Keratinocyte (primary cell): Measurements from ENCODE around the gene GTF2IRD1. TPM values are rescaled to one million over a fixed set of nuclear protein-coding genes. Genes with fewer than 3 reads are reported as not detected.

Experiments
- DNase-seq: peaks from one replicate; pipeline ENCODE4 v3.0.0-alpha.2; 2011; ENCODE audit warnings: low read depth, missing footprints, low spot score
- FAIRE-seq: peaks from 2 replicates; lab custom pipeline; 2011; peaks lifted over from hg19 to GRCh38; lab: Jason Lieb, UNC
- H2AFZ ChIP-seq: 2 replicates; pipeline ENCODE4 v1.6.0; 2012; ENCODE audit warnings: low read length, control low read depth, inconsistent platforms; ENCODE audit not compliant: control insufficient read depth
- H3K27ac ChIP-seq: 2 replicates; pipeline ENCODE4 v1.5.1; 2011; ENCODE audit warnings: low read length; ENCODE audit not compliant: control insufficient read depth, insufficient read depth
- H3K27me3 ChIP-seq: 3 replicates; pipeline ENCODE4 v1.6.0; 2011; ENCODE audit warnings: low read length; ENCODE audit not compliant: control insufficient read depth, insufficient read depth; ENCODE audit errors: extremely low read depth
- H3K36me3 ChIP-seq, 2 experiments: 2 replicates in 1 of 2; 3 replicates in 1 of 2; pipeline ENCODE4 v1.5.1; 2011; ENCODE audit warnings: low read length in 2 of 2, mild to moderate bottlenecking in 1 of 2; ENCODE audit not compliant: control insufficient read depth in 2 of 2, insufficient read depth in 2 of 2; ENCODE audit errors: extremely low read depth in 1 of 2
- H3K4me1 ChIP-seq: 3 replicates; pipeline ENCODE4 v1.5.1; 2011; ENCODE audit warnings: low read length; ENCODE audit not compliant: control insufficient read depth, insufficient read depth; ENCODE audit errors: extremely low read depth
- H3K4me2 ChIP-seq: 3 replicates; pipeline ENCODE4 v1.6.0; 2011; ENCODE audit warnings: low read depth, low read length; ENCODE audit not compliant: control insufficient read depth, insufficient read depth; ENCODE audit errors: extremely low read depth
- H3K4me3 ChIP-seq, 3 experiments: fragments of 200-600 bp in 1 of 3; sonication (generic) in 1 of 3; 2 replicates in 2 of 3; 3 replicates in 1 of 3; pipeline ENCODE4 v1.5.1; 2011 to 2016; ENCODE audit warnings: low read length in 3 of 3, mild to moderate bottlenecking in 3 of 3, control low read depth in 2 of 3, inconsistent platforms in 1 of 3, low read depth in 1 of 3, mixed read lengths in 1 of 3, mixed run types in 1 of 3, moderate library complexity in 1 of 3; ENCODE audit not compliant: control insufficient read depth in 2 of 3, insufficient read depth in 2 of 3; ENCODE audit errors: extremely low read depth in 1 of 3
- H3K79me2 ChIP-seq: 2 replicates; pipeline ENCODE4 v1.6.0; 2012; ENCODE audit warnings: low read length; ENCODE audit not compliant: control insufficient read depth, insufficient read depth
- H3K9ac ChIP-seq: 3 replicates; pipeline ENCODE4 v1.6.0; 2011; ENCODE audit warnings: low read length; ENCODE audit not compliant: control insufficient read depth, insufficient read depth; ENCODE audit errors: extremely low read depth
- H3K9me1 ChIP-seq: 3 replicates; pipeline ENCODE4 v1.6.0; 2011; ENCODE audit warnings: low read length; ENCODE audit not compliant: control insufficient read depth, insufficient read depth; ENCODE audit errors: extremely low read depth
- H3K9me3 ChIP-seq: 2 replicates; pipeline ENCODE4 v1.5.1; 2012; ENCODE audit warnings: low read depth, low read length; ENCODE audit not compliant: control insufficient read depth
- H4K20me1 ChIP-seq: 3 replicates; pipeline ENCODE4 v1.6.0; 2011; ENCODE audit warnings: low read length; ENCODE audit not compliant: control insufficient read depth, insufficient read depth; ENCODE audit errors: extremely low read depth
- EZH2 ChIP-seq: IDR thresholded peaks from one replicate; pipeline ENCODE4 v1.6.1; 2012; ENCODE audit warnings: inconsistent platforms, mild to moderate bottlenecking, low read length, moderate library complexity
- dilution Hi-C: fragments of 300-500 bp; cut with MboI; formaldehyde crosslinking; loops from one replicate; pipeline ENCODE4 v1.7.0; 2020; ENCODE audit warnings: low sequenced_read_pairs; ENCODE audit not compliant: extremely low pct_ligation_motif_present
- polyA plus RNA-seq, 5 experiments: library from polyadenylated mRNA; depleted of rRNA in 3 of 5; stranded (reverse) in 3 of 5; stranded (forward) in 1 of 5; unstranded in 1 of 5; fragments of >200 nt; gene quantifications; 1 replicate in 1 of 5; 2 replicates in 3 of 5; 3 replicates in 1 of 5; pipeline versions ENCODE4 v1.2.1 to v1.2.3, GENCODE V29; 2011 to 2012; ENCODE audit warnings: missing spikeins in 2 of 5, low read depth in 1 of 5, low replicate concordance in 1 of 5
- TF ChIP-seq, protein P1 (sequence below), 3 experiments: IDR thresholded peaks in 1 of 3; conservative IDR thresholded peaks in 1 of 3; optimal IDR thresholded peaks in 1 of 3; 2 replicates in 2 of 3; 3 replicates in 1 of 3; pipeline versions ENCODE3 to v1.5.1; 2011; ENCODE audit warnings: low read length in 3 of 3, mild to moderate bottlenecking in 3 of 3, moderate library complexity in 2 of 3, control low read depth in 1 of 3, inconsistent platforms in 1 of 3; ENCODE audit not compliant: insufficient read depth in 2 of 3; ENCODE audit errors: extremely low read depth in 1 of 3

Gene GTF2IRD1
- polyA plus RNA-seq, 1 donor (not counting 4 experiments of a cell fraction or from before 2014, with no cell fraction given) = 19.4 TPM

DNA sequence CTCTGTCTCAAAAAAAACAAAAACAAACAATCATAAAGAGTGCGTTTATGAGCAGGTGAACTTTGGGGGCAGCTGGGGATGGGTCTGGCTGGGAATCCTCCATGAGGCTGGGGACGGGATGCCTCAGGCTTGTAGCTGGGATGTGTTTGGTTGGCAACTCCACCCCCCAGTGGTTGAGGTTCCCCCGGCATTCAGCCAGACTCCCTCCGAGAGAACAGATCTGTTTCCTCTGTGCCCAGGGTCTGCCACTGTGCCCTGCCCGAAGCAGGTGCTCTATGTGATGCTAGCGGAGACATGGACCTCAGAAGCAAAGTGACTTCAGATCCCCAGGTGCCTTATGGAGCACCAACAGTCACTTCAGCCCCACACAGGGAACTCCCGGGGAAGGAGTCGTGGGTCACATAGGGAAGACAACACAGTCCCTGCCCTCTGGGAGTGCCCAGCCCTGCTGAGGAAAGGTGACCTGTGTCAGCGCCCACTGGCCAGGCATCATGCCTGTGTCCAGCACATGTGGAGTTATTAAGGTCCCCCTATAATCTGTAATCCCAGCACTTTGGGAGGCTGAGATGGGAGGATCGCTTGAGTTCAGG lies 29.3 kb upstream of the GTF2IRD1 start:
- H3K27ac ChIP-seq = no peak overlapping the region
- H3K9ac ChIP-seq = no peak overlapping the region
- dilution Hi-C loops = no loop called here
- H3K36me3 ChIP-seq = no peaks in the 10 kb centered on the region
- no peaks in the 10 kb centered on the region for H4K20me1 ChIP-seq
- no peak for TF ChIP-seq EZH2
- TF ChIP-seq, protein P1, sequence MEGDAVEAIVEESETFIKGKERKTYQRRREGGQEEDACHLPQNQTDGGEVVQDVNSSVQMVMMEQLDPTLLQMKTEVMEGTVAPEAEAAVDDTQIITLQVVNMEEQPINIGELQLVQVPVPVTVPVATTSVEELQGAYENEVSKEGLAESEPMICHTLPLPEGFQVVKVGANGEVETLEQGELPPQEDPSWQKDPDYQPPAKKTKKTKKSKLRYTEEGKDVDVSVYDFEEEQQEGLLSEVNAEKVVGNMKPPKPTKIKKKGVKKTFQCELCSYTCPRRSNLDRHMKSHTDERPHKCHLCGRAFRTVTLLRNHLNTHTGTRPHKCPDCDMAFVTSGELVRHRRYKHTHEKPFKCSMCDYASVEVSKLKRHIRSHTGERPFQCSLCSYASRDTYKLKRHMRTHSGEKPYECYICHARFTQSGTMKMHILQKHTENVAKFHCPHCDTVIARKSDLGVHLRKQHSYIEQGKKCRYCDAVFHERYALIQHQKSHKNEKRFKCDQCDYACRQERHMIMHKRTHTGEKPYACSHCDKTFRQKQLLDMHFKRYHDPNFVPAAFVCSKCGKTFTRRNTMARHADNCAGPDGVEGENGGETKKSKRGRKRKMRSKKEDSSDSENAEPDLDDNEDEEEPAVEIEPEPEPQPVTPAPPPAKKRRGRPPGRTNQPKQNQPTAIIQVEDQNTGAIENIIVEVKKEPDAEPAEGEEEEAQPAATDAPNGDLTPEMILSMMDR (optimal IDR thresholded peaks at IDR 0.05 in 1 of 3, IDR thresholded peaks at IDR 0.05 in 1 of 3, conservative IDR thresholded peaks at IDR 0.05 in 1 of 3; ENCODE audit: extremely low read depth in 1 of 3, insufficient read depth in 2 of 3, low read length in 3 of 3) = no peak
- H2AFZ ChIP-seq = no peak overlapping the region
- FAIRE-seq (no peak), DNase-seq (no peak)
- no peaks in the 10 kb centered on the region for H3K27me3 ChIP-seq
- H3K4me1 ChIP-seq = no peaks in the 10 kb centered on the region
- no peaks in the 10 kb centered on the region for H3K9me3 ChIP-seq
- no peaks in the 10 kb centered on the region for H3K79me2 ChIP-seq
- no peak overlapping the region for H3K4me2 ChIP-seq
- H3K9me1 ChIP-seq = no peaks in the 10 kb centered on the region
- H3K4me3 ChIP-seq = no peak overlapping the region

GRCh38 chr7:74428023-74428422 lies 25.7 kb upstream of the GTF2IRD1 start:
- TF ChIP-seq, protein P1 (optimal IDR thresholded peaks at IDR 0.05 in 1 of 3, IDR thresholded peaks at IDR 0.05 in 1 of 3, conservative IDR thresholded peaks at IDR 0.05 in 1 of 3; ENCODE audit: extremely low read depth in 1 of 3, insufficient read depth in 2 of 3, low read length in 3 of 3) = no peak
- no peak for TF ChIP-seq EZH2
- Histone ChIP-seq H3K9me3 (no peaks in the 10 kb centered on the region), H3K4me3 (no peak overlapping the region), H3K4me1 (no peaks in the 10 kb centered on the region), H3K9me1 (no peaks in the 10 kb centered on the region), H3K36me3 (no peaks in the 10 kb centered on the region), H3K4me2 (no peak overlapping the region), H2AFZ (no peak overlapping the region), H4K20me1 (no peaks in the 10 kb centered on the region), H3K27me3 (no peaks in the 10 kb centered on the region), H3K9ac (no peak overlapping the region), H3K79me2 (no peaks in the 10 kb centered on the region), H3K27ac (no peak overlapping the region)
- dilution Hi-C loops = no loop called here
- FAIRE-seq = no peak
- DNase-seq = no peak
